A673 (cell line): ENCODE measurements around the gene EFNA2.

Source experiments
- CTCF ChIP-seq: fragments of 300-800, 200-600 bp; sonication (generic); conservative IDR thresholded peaks from 2 replicates; pipeline ENCODE4 v1.5.1; 2017; ENCODE audit warnings: low read depth, mild to moderate bottlenecking, antibody characterized with exemption, low read length, moderate library complexity, mixed read lengths
- EZH2 ChIP-seq: fragments of 200-600 bp; sonication (generic); IDR thresholded peaks from 2 replicates; pipeline ENCODE4 v1.6.1; 2017; ENCODE audit warnings: borderline replicate concordance, low read depth, mild to moderate bottlenecking, mixed read lengths, antibody characterized with exemption, low read length; ENCODE audit not compliant: poor library complexity, severe bottlenecking

- TF ChIP-seq CTCF (no peak), EZH2 (no peak)
Measured at GRCh38 chr19:1309977-1310852, 24.5 kb downstream of the EFNA2 start.
